ENCODE measurements around the gene GPC5.
A peak's percentile ranks its signal among the peaks of the same experiment; 100 is the strongest.

The GPC5 gene

GRCh38 chr13:91704398-91704797 is 306.0 kb downstream of the GPC5 start:
- DNase-seq: no peak

- no peak for DNase-seq
These were observed 310.1 kb downstream of the GPC5 start for GRCh38 chr13:91708558-91708957.

GRCh38 chr13:91709180-91709579 is 310.8 kb downstream of the GPC5 start:
- DNase-seq: no peak

- DNase-seq: no peak
These were observed 312.3 kb downstream of the GPC5 start for GRCh38 chr13:91710733-91711132.

GRCh38 chr13:91714855-91715254 is 316.4 kb downstream of the GPC5 start:
- DNase-seq: peak in 4 of 58 donors; percentile 1 to 10 (median 2)

GRCh38 chr13:91716436-91717065 is 318.1 kb downstream of the GPC5 start:
- DNase-seq: no peak

GRCh38 chr13:91719033-91719432 is 320.6 kb downstream of the GPC5 start:
- DNase-seq: peak in 1 of 58 donors; percentile 17

- DNase-seq: no peak
These were observed 323.0 kb downstream of the GPC5 start for GRCh38 chr13:91721413-91721812.

GRCh38 chr13:91722267-91722884 is 324.0 kb downstream of the GPC5 start:
- peak in 1 of 58 donors; percentile 28 for DNase-seq

- DNase-seq: no peak
These were observed 326.2 kb downstream of the GPC5 start for GRCh38 chr13:91724591-91724990.

GRCh38 chr13:91725646-91726045 is 327.2 kb downstream of the GPC5 start:
- no peak for DNase-seq

- no peak for DNase-seq
These were observed 328.2 kb downstream of the GPC5 start for GRCh38 chr13:91726671-91727070.

- DNase-seq: no peak
These were observed 331.4 kb downstream of the GPC5 start for GRCh38 chr13:91729859-91730258.

- no peak for DNase-seq
These were observed 341.3 kb downstream of the GPC5 start for GRCh38 chr13:91739751-91740150.

- DNase-seq: no peak
These were observed 342.3 kb downstream of the GPC5 start for GRCh38 chr13:91740756-91741155.

- no peak for DNase-seq
These were observed 343.5 kb downstream of the GPC5 start for GRCh38 chr13:91741925-91742324.

- no peak for DNase-seq
These were observed 345.9 kb downstream of the GPC5 start for GRCh38 chr13:91744284-91744683.

GRCh38 chr13:91745967-91746366 is 347.5 kb downstream of the GPC5 start:
- no peak for DNase-seq

GRCh38 chr13:91747186-91747585 is 348.8 kb downstream of the GPC5 start:
- peak in 3 of 58 donors; percentile 2 to 9 (median 2) for DNase-seq

GRCh38 chr13:91748416-91749089 is 350.1 kb downstream of the GPC5 start:
- no peak for DNase-seq

GRCh38 chr13:91758724-91759123 is 360.3 kb downstream of the GPC5 start:
- no peak for DNase-seq

GRCh38 chr13:91762957-91763356 is 364.5 kb downstream of the GPC5 start:
- DNase-seq: no peak

- no peak for DNase-seq
These were observed 366.1 kb downstream of the GPC5 start for GRCh38 chr13:91764527-91764926.

Measured in anterior cingulate cortex (tissue), 58 donors.